ENCODE measurements around the gene RBPJ. TPM values are rescaled to one million over a fixed set of nuclear protein-coding genes. Genes with fewer than 3 reads are reported as not detected.
"Not testable (repeated sequence)": the region's sequence is repeated elsewhere in the genome, so short reads cannot be mapped to it uniquely, and the experiment has no call there.

The RBPJ gene
- polyA plus RNA-seq, 1 experiment = 218 TPM

GRCh38 chr4:26351685-26352084 is 30.9 kb downstream of the RBPJ start:
- Histone ChIP-seq H3K4me3 (ENCODE audit: low read depth, low read length) (no peak overlapping the region), H3K27me3 (ENCODE audit: control insufficient read depth, insufficient read depth, low read length) (no peaks in the 10 kb centered on the region), H3K27ac (ENCODE audit: low read depth, low read length) (no peak overlapping the region), H3K9me3 (ENCODE audit: control insufficient read depth, insufficient read depth, low read length) (no peaks in the 10 kb centered on the region)
- no peak for DNase-seq (ENCODE audit: low read depth, low spot score)
- TF ChIP-seq CTCF (IDR thresholded peaks at IDR 0.05; ENCODE audit: low read depth, low read length) = no peak
- CTCF ChIA-PET = interaction anchor here (1.0 to 4.8 kb wide), 2 partner anchors 21 to 59 kb away, joined by 3 to 33 read pairs; no protein-coding TSS in a partner anchor
- POLR2A ChIA-PET = no interaction called here

DNA sequence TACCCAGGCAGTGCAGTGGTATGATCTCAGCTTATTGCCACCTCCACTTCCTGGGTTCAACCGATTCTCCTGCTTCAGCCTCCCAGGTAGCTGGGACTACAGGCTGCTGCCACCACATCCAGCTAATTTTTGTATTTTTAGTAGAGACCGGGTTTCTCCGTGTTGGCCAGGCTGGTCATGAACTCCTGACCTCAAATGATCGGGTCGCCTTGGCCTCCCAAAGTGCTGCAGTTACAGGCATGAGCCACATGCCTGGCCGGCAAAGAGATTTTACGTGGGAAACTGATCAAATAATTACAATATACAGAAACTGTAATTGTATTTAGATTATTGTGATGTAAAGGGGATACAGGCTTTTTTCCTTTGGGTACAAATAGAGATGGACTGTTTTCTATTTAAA is 33.7 kb downstream of the RBPJ start:
- ChIA-PET POLR2A (no interaction called here), CTCF (interaction anchor here (0.7 to 1.7 kb wide), 4 partner anchors 9 to 248 kb away, joined by 3 to 13 read pairs (median 4); no protein-coding TSS in a partner anchor)
- DNase-seq (ENCODE audit: low read depth, low spot score) = no peak
- Histone ChIP-seq H3K4me3 (ENCODE audit: low read depth, low read length) (no peak overlapping the region), H3K27ac (ENCODE audit: low read depth, low read length) (no peak overlapping the region), H3K27me3 (ENCODE audit: control insufficient read depth, insufficient read depth, low read length) (no peaks in the 10 kb centered on the region), H3K9me3 (ENCODE audit: control insufficient read depth, insufficient read depth, low read length) (no peaks in the 10 kb centered on the region)
- no peak for TF ChIP-seq CTCF (IDR thresholded peaks at IDR 0.05; ENCODE audit: low read depth, low read length)

DNA sequence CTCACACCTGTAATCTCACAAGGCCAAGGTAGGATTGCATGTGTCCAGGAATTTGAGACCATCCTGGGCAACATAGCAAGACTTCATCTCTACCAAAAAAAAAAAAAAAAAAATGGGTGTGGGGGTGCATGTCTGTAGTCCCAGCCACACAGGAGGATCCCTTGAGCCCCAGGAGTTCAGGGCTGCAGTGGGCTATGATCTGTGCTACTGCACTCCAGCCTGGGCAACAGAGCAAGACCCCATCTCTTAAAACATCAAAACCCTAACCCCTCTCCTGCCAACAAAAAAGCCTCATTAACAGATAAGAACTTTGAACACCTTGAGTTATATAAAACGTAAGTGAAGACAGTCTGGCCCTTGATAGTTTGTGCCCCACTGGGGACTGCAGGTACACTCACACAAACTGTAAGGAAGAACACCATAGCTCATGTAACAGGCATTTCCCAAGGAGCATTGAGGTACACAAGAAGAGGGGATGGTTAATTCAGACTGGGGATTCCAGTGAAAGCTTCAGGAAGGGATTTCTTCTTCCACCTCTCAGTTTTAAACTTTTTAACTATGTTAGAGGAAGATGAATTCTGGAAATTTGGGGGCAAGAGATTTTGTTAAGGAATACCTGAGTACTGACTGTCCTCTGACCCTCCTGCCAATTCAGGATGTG is 34.7 kb downstream of the RBPJ start:
- CTCF ChIA-PET = interaction anchor here (1.0 to 1.5 kb wide), 4 partner anchors 23 to 249 kb away, joined by 3 to 8 read pairs (median 4); no protein-coding TSS in a partner anchor
- POLR2A ChIA-PET = interaction anchor here (0.7 kb wide), 1 partner anchor 651 kb away, joined by 3 read pairs; no protein-coding TSS in a partner anchor
- no peak overlapping the region for H3K27ac ChIP-seq (ENCODE audit: low read depth, low read length)
- DNase-seq (ENCODE audit: low read depth, low spot score) = no peak
- H3K4me3 ChIP-seq (ENCODE audit: low read depth, low read length) = no peak overlapping the region
- no peaks in the 10 kb centered on the region for H3K9me3 ChIP-seq (ENCODE audit: control insufficient read depth, insufficient read depth, low read length)
- no peaks in the 10 kb centered on the region for H3K27me3 ChIP-seq (ENCODE audit: control insufficient read depth, insufficient read depth, low read length)
- no peak for TF ChIP-seq CTCF (IDR thresholded peaks at IDR 0.05; ENCODE audit: low read depth, low read length)

GRCh38 chr4:26356081-26356501 is 35.3 kb downstream of the RBPJ start:
- no peak for DNase-seq (ENCODE audit: low read depth, low spot score)
- Histone ChIP-seq H3K9me3 (ENCODE audit: control insufficient read depth, insufficient read depth, low read length) (no peaks in the 10 kb centered on the region), H3K4me3 (ENCODE audit: low read depth, low read length) (no peak overlapping the region), H3K27me3 (ENCODE audit: control insufficient read depth, insufficient read depth, low read length) (no peaks in the 10 kb centered on the region), H3K27ac (ENCODE audit: low read depth, low read length) (no peak overlapping the region)
- no peak for TF ChIP-seq CTCF (IDR thresholded peaks at IDR 0.05; ENCODE audit: low read depth, low read length)
- ChIA-PET CTCF (interaction anchor here (1.0 to 1.5 kb wide), 3 partner anchors 24 to 29 kb away, joined by 3 to 8 read pairs (median 4); no protein-coding TSS in a partner anchor), POLR2A (no interaction called here)

- H3K27me3 ChIP-seq (ENCODE audit: control insufficient read depth, insufficient read depth, low read length); H3K4me3 ChIP-seq (ENCODE audit: low read depth, low read length); CTCF ChIA-PET; POLR2A ChIA-PET; H3K27ac ChIP-seq (ENCODE audit: low read depth, low read length); DNase-seq (ENCODE audit: low read depth, low spot score); H3K9me3 ChIP-seq (ENCODE audit: control insufficient read depth, insufficient read depth, low read length): not testable (repeated sequence)
Measured at GRCh38 chr4:26359521-26359920, 38.7 kb downstream of the RBPJ start.
